Esophagus squamous epithelium (tissue), 4 donors: ENCODE data around the gene TMBIM6.

Experiments used
- POLR2A ChIP-seq, 4 donors: fragments of 450-650 bp; IDR thresholded peaks; one replicate each; pipeline ENCODE4 v1.6.1; 2017; ENCODE audit warnings: antibody characterized with exemption in 4 of 4, mild to moderate bottlenecking in 4 of 4, moderate library complexity in 3 of 4
- TF ChIP-seq, protein P1 (sequence below), 6 experiments: fragments of 450-650 bp in 4 of 6; fragments of 200-600 bp in 2 of 6; sonication (generic) in 2 of 6; IDR thresholded peaks; one replicate each; pipeline ENCODE4 v1.5.1; 2016 to 2019; ENCODE audit warnings: antibody characterized with exemption in 6 of 6, mild to moderate bottlenecking in 4 of 6, moderate library complexity in 4 of 6

DNA sequence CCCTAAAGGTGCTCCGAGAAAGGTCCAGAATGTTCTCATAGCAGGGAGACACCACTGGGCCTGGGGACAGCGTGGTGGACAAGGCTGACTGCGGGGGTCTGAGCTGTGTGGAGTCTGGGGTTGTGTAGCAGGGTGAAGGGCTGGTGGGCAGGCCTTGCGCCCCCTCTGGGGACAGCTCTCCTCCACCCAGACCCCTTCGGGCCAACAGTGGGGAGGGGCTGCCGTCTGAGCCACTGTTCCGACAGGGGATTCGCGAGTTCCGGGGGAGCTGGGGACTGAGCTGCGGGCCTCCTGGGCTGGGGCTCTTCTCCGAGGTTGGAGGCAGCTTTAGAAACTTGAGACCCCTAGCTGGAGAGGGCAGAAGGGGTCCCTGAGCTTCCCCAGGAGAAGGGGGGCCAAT is 54.8 kb downstream of the TMBIM6 start:
- TF ChIP-seq, protein P1, sequence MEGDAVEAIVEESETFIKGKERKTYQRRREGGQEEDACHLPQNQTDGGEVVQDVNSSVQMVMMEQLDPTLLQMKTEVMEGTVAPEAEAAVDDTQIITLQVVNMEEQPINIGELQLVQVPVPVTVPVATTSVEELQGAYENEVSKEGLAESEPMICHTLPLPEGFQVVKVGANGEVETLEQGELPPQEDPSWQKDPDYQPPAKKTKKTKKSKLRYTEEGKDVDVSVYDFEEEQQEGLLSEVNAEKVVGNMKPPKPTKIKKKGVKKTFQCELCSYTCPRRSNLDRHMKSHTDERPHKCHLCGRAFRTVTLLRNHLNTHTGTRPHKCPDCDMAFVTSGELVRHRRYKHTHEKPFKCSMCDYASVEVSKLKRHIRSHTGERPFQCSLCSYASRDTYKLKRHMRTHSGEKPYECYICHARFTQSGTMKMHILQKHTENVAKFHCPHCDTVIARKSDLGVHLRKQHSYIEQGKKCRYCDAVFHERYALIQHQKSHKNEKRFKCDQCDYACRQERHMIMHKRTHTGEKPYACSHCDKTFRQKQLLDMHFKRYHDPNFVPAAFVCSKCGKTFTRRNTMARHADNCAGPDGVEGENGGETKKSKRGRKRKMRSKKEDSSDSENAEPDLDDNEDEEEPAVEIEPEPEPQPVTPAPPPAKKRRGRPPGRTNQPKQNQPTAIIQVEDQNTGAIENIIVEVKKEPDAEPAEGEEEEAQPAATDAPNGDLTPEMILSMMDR (IDR thresholded peaks at IDR 0.05), result no peak
- TF ChIP-seq POLR2A (IDR thresholded peaks at IDR 0.05), result no peak
